RWPE2 (cell line): Measurements from ENCODE around the gene RBM44.
"Not testable (repeated sequence)": the region's sequence is repeated elsewhere in the genome, so short reads cannot be mapped to it uniquely, and the experiment has no call there.

Experiments used
- ATAC-seq: fragments of 200-7000 bp; cut with Tn5 transposase; 3 replicates; pipeline ENCODE4 v1.9.1; 2021; ENCODE audit warnings: low read depth
- DNase-seq: peaks from one replicate; pipeline ENCODE4 v3.0.0-alpha.2; 2020; ENCODE audit warnings: low spot score
- H3K27ac ChIP-seq: fragments of 450-650 bp; 2 replicates; pipeline ENCODE4 v1.5.1; 2017; ENCODE audit warnings: mild to moderate bottlenecking; ENCODE audit not compliant: poor library complexity, severe bottlenecking
- H3K27me3 ChIP-seq: fragments of 250-450 bp; sonication (Bioruptor Pico); 2 replicates; pipeline ENCODE4 v1.5.1; 2021; ENCODE audit warnings: mild to moderate bottlenecking, moderate library complexity; ENCODE audit not compliant: insufficient read depth, poor library complexity, severe bottlenecking
- H3K36me3 ChIP-seq: fragments of 250-450 bp; sonication (Bioruptor Pico); 2 replicates; pipeline ENCODE4 v1.5.1; 2020; ENCODE audit warnings: low read depth, mild to moderate bottlenecking, moderate library complexity
- H3K4me1 ChIP-seq: fragments of 250-450 bp; sonication (Bioruptor Pico); 2 replicates; pipeline ENCODE4 v1.5.1; 2021; ENCODE audit warnings: mild to moderate bottlenecking, moderate library complexity; ENCODE audit not compliant: insufficient read depth, poor library complexity, severe bottlenecking
- H3K4me3 ChIP-seq: fragments of 250-450 bp; sonication (Bioruptor Pico); 2 replicates; pipeline ENCODE4 v1.5.1; 2021; ENCODE audit warnings: mild to moderate bottlenecking, moderate library complexity; ENCODE audit not compliant: severe bottlenecking
- H3K9me3 ChIP-seq: fragments of 250-450 bp; sonication (Bioruptor Pico); 2 replicates; pipeline ENCODE4 v1.5.1; 2021; ENCODE audit warnings: mild to moderate bottlenecking, moderate library complexity; ENCODE audit not compliant: severe bottlenecking
- CTCF ChIP-seq: fragments of 450-650 bp; IDR thresholded peaks from one replicate; pipeline ENCODE4 v1.5.1; 2017; ENCODE audit warnings: mild to moderate bottlenecking, moderate library complexity; ENCODE audit not compliant: poor library complexity, severe bottlenecking

Gene RBM44

GRCh38 chr2:237864940-237865622 lies 66.5 kb downstream of the RBM44 start:
- ATAC-seq: peak; percentile 94
- no peak for TF ChIP-seq CTCF
- H3K4me3 ChIP-seq: no peak overlapping the region
- no peak for DNase-seq
- no peaks in the 10 kb centered on the region for H3K9me3 ChIP-seq
- peaks cover 24% of the 10 kb centered on the region for H3K4me1 ChIP-seq
- no peaks in the 10 kb centered on the region for H3K36me3 ChIP-seq
- H3K27me3 ChIP-seq: no peaks in the 10 kb centered on the region
- H3K27ac ChIP-seq: peak overlapping the region; percentile 90

DNA sequence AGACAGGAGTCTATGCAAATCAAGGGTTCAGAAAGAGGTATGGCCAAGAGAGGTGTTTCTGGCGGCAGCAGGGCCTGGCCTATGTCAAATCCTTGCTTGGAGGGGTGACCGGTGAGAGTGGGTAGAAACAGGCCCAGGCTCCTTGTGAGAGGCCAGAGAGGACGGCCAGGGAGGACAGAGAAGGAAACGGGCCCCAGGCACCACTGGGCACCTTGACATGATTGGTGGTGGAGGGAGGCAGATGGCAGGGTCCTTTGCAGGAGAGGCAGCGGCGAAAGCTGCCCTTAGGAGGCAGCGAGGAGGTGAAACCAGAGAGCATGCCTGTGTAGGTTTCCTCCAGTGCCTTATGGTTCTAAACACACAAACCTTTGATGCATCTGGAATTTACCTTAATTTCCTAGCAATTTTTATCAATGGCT lies 67.1 kb downstream of the RBM44 start:
- DNase-seq (no peak), ATAC-seq (peak; percentile 6; the same call in 1 of the 3 replicates)

GRCh38 chr2:237866101-237866621 lies 67.6 kb downstream of the RBM44 start:
- H3K4me3 ChIP-seq: no peak overlapping the region
- H3K9me3 ChIP-seq: no peaks in the 10 kb centered on the region
- ATAC-seq: no peak
- H3K27me3 ChIP-seq: no peaks in the 10 kb centered on the region
- no peak for DNase-seq
- peak overlapping the region; percentile 90 for H3K27ac ChIP-seq
- TF ChIP-seq CTCF: no peak
- H3K4me1 ChIP-seq: peaks cover 23% of the 10 kb centered on the region
- H3K36me3 ChIP-seq: no peaks in the 10 kb centered on the region

More for the DNA sequence above, 67.1 kb downstream of the RBM44 start:
- Histone ChIP-seq H3K36me3 (no peaks in the 10 kb centered on the region), H3K4me1 (peaks cover 24% of the 10 kb centered on the region), H3K9me3 (no peaks in the 10 kb centered on the region), H3K4me3 (no peak overlapping the region), H3K27ac (peak overlapping the region; percentile 90), H3K27me3 (no peaks in the 10 kb centered on the region)
- TF ChIP-seq CTCF: no peak

GRCh38 chr2:237867465-237867864 lies 68.9 kb downstream of the RBM44 start:
- no peak for TF ChIP-seq CTCF
- ATAC-seq (no peak), DNase-seq (no peak)
- no peaks in the 10 kb centered on the region for H3K27me3 ChIP-seq
- H3K27ac ChIP-seq: no peak overlapping the region
- no peak overlapping the region for H3K4me3 ChIP-seq
- no peaks in the 10 kb centered on the region for H3K36me3 ChIP-seq
- H3K9me3 ChIP-seq: no peaks in the 10 kb centered on the region
- H3K4me1 ChIP-seq: peaks cover 21% of the 10 kb centered on the region

- DNase-seq, H3K27me3 ChIP-seq, H3K9me3 ChIP-seq, H3K36me3 ChIP-seq, H3K4me3 ChIP-seq, ATAC-seq, H3K27ac ChIP-seq: not testable (repeated sequence)
- H3K4me1 ChIP-seq: peaks cover 24% of the 10 kb centered on the region
Observed at GRCh38 chr2:237868074-237868473, 69.5 kb downstream of the RBM44 start.
